Measurements from ENCODE around the gene DPH6.

Gene DPH6

DNA sequence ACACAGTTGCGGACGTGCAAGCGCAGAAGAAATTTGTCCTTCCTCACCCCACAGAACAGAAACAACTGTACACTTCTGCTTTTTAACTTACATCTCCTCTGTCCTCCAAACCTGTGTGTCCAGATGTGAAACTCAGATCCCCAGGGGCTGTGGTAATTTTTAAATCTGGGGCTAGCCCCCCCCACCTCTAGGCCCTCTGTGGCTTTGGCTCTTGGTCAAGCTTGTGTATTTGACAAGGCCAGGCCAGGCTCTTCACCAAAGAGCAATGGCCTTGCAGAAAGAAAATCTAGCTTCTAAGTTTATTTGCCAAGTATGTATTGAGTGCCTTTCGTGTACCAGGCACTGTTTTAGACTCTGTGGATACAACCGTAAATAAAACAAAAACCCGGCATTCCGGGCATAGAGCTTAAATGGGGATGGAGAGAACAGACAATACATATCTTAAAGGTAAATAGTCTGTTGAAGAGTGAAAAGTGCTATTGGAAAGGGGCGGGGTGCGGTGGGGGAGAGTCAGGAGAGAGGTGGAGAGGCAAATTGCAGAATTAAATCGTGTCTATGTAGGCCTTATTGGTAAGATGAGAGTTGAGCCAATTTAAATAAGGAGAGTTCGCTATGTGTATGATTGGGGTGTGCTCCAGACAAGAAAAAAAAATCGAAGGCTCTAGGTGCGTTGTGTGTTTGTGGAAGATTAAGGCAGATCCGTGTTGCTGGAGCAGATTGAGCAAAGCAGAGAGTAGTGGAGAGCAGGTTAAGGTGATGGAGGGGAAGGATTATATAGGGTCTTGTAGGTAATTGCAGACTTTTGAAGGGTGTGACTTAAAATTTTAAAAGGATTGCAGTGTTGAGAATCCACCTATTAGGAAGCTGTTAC is 781 bp upstream of the DPH6 start:
- TF ChIP-seq, protein P1, sequence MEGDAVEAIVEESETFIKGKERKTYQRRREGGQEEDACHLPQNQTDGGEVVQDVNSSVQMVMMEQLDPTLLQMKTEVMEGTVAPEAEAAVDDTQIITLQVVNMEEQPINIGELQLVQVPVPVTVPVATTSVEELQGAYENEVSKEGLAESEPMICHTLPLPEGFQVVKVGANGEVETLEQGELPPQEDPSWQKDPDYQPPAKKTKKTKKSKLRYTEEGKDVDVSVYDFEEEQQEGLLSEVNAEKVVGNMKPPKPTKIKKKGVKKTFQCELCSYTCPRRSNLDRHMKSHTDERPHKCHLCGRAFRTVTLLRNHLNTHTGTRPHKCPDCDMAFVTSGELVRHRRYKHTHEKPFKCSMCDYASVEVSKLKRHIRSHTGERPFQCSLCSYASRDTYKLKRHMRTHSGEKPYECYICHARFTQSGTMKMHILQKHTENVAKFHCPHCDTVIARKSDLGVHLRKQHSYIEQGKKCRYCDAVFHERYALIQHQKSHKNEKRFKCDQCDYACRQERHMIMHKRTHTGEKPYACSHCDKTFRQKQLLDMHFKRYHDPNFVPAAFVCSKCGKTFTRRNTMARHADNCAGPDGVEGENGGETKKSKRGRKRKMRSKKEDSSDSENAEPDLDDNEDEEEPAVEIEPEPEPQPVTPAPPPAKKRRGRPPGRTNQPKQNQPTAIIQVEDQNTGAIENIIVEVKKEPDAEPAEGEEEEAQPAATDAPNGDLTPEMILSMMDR (IDR thresholded peaks at IDR 0.05; ENCODE audit: low read depth, low read length, missing control alignments), result no peak
- in situ Hi-C loops (cut with HindIII; ENCODE audit: low sequenced_read_pairs), result no loop called here
- no peak for DNase-seq (ENCODE audit: low read depth)
- peak overlapping the region; percentile 72 for H3K4me3 ChIP-seq (ENCODE audit: low read depth, low read length)

DNA sequence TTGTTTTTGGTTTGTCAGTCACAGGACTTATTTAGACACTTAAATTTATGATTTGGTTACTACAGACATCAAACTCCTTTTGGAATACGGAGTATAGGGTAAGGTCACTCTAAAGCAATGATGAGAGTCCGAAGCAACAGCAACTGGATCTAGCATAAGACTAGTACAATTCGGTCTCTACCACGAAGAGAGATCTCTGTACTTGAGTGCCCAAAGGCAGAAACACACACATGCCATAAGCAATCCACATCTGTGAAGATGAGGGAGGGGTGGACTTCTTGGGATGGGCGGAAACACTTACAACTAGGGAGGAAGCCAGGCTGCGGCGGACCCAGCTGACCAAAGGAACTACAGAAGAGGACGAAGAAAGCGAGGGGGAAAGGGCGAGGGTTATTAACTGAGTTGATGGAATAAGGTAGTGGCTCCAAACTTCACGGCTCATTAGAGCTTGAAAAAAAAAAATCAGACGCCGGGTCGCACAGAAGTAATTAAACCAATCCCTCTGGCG is 595 bp downstream of the DPH6 start:
- peak overlapping the region; percentile 72 for H3K4me3 ChIP-seq (ENCODE audit: low read depth, low read length)
- TF ChIP-seq, protein P1 (IDR thresholded peaks at IDR 0.05; ENCODE audit: low read depth, low read length, missing control alignments), result peak; percentile 17
- no peak for DNase-seq (ENCODE audit: low read depth)
- in situ Hi-C loops (cut with HindIII; ENCODE audit: low sequenced_read_pairs), result no loop called here

DNA sequence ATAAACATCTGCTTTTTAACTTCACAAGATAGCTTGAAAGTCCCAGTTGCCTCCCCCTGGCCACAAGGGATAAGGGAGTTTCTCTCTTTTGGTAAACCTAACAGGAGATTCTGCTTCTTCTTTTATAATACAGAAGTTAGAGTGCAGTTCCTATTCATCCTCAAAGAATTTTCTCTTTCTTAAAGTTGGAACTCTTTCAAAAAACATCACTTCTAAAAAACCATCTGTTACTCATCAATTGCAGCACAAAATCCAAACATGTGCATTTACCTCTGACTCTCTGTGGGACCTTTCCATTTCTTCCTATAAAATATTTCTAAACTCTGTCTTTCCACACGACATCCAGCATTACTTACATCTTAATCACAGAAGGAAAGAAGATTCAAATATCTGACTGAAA is 5.1 kb downstream of the DPH6 start:
- TF ChIP-seq, protein P1 (IDR thresholded peaks at IDR 0.05; ENCODE audit: low read depth, low read length, missing control alignments), result no peak
- no peak overlapping the region for H3K4me3 ChIP-seq (ENCODE audit: low read depth, low read length)
- in situ Hi-C loops (cut with HindIII; ENCODE audit: low sequenced_read_pairs), result no loop called here
- no peak for DNase-seq (ENCODE audit: low read depth)

DNA sequence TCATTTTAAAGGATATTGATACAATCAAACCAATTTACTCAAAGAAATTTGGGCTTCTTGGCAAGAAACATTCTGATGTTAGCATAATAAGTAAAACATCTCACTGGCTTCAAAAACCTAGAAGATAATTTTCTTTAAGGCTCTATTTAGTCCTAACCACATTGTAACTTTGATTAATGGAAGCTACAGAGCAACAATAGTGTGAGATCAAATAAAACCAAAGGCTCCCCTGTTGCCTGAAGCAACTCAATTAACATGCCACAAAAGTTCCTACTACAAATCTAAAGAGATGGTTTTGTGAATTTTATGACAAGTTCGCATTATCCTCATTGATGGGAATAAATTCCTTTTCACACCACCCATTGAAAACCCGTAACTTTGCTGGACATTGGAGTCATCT is 5.9 kb downstream of the DPH6 start:
- TF ChIP-seq, protein P1 (IDR thresholded peaks at IDR 0.05; ENCODE audit: low read depth, low read length, missing control alignments), result no peak
- no peak for DNase-seq (ENCODE audit: low read depth)
- no peak overlapping the region for H3K4me3 ChIP-seq (ENCODE audit: low read depth, low read length)
- in situ Hi-C loops (cut with HindIII; ENCODE audit: low sequenced_read_pairs), result no loop called here

DNA sequence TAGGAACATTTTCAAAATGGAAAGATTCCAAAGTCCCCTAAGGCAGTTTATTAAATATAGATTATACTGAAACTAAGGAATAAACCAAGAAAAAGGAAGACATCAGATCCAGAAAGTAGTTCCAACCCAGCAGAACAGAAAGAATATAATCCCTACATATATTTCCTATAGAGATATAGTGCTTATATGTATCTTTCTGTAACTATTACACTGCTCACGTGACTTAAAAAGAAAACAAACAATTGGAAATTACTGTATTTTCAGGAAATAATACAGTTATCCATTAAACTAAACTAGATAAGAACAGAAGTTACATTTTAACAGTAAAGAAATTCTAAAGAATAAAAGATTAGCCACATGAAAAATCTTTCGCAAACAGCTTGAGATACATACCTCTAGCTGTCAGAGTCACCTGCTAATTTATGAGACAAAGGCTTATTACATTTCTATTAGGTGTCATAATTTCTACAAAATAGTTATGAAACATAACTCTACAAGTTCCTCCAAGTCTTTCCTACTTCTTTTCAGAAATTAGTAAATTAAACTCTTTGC is 10.5 kb downstream of the DPH6 start:
- DNase-seq (ENCODE audit: low read depth), result no peak
- TF ChIP-seq, protein P1 (IDR thresholded peaks at IDR 0.05; ENCODE audit: low read depth, low read length, missing control alignments), result no peak
- no peak overlapping the region for H3K4me3 ChIP-seq (ENCODE audit: low read depth, low read length)
- in situ Hi-C loops (cut with HindIII; ENCODE audit: low sequenced_read_pairs), result no loop called here

DNA sequence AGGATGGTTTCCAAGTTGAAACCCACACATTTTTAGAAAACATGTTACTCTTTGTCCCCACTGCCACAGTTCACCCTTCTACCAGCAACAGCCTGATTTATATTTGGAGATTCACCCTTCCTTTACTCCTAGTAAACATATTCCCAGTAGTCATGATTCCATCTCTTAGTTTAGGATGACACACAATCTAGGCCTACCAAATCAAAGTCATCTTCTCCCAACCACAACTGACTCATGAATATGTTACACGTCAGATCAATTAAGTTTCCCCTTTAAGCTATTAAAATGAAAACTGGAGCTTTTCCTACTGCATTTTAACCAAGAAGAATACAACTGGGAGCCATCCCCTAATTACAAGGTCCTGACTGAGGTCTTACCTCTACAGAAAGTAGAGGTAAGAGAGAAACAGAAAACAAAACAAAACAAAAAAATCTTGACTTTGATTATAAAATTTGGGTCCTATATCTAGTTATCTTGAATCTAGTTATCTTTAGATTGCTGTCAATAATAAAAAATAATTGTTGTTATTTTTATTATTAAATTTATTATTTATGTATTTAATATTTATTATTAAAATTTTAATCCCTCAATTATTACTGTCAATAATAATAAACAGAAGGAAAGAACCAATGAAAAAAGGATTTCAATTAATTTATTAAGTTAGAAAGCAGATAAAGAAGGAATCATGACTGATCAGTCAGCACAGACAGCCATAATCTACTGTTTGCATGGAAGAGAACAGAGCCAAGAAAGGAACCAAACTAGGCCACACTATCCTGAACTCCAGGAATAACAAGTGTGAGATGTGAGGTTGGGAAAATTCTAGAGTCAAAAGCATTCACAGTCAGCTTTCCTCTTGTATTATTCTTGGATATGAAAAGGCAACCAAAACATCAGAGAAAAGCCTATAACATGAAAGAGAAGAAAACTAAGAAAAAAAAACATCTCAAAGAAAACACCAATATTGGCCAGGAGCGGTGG is 12.5 kb downstream of the DPH6 start:
- in situ Hi-C loops (cut with HindIII; ENCODE audit: low sequenced_read_pairs), result no loop called here
- no peak for DNase-seq (ENCODE audit: low read depth)
- TF ChIP-seq, protein P1 (IDR thresholded peaks at IDR 0.05; ENCODE audit: low read depth, low read length, missing control alignments), result no peak
- H3K4me3 ChIP-seq (ENCODE audit: low read depth, low read length), result no peak overlapping the region
